Measurements from ENCODE around the gene SIPA1L3.

DNA sequence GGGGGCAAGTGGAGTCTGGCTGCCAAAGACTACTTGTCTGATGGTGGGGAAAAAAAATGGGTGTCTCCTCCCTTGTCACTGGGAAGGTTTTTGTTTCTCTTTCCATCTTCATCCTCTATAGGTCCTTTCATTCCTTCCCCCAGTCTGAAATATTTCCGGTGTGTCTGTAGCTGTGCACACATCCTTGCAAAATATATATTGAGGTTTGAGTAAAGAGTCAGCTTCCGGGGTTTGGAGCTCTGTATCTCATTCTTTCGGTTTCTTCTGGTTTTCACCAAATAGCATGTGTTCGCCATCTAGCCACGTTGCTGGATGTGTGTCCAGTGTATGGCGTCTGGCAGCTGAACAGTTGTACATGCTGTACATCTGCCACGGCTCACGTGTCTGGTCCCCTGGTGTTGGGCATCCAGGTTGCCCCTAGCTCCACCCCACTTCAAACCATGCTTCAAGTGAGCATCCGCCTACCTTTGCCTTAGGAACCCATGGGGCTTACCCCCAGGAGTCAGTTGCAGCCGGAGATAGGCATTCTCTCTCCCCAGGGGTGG is 142.2 kb downstream of the SIPA1L3 start:
- TF ChIP-seq, protein P1, sequence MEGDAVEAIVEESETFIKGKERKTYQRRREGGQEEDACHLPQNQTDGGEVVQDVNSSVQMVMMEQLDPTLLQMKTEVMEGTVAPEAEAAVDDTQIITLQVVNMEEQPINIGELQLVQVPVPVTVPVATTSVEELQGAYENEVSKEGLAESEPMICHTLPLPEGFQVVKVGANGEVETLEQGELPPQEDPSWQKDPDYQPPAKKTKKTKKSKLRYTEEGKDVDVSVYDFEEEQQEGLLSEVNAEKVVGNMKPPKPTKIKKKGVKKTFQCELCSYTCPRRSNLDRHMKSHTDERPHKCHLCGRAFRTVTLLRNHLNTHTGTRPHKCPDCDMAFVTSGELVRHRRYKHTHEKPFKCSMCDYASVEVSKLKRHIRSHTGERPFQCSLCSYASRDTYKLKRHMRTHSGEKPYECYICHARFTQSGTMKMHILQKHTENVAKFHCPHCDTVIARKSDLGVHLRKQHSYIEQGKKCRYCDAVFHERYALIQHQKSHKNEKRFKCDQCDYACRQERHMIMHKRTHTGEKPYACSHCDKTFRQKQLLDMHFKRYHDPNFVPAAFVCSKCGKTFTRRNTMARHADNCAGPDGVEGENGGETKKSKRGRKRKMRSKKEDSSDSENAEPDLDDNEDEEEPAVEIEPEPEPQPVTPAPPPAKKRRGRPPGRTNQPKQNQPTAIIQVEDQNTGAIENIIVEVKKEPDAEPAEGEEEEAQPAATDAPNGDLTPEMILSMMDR (IDR thresholded peaks at IDR 0.05; ENCODE audit: low read length): no peak
- TF ChIP-seq EZH2phosphoT487 (IDR thresholded peaks at IDR 0.05; ENCODE audit: low read length): no peak
- TF ChIP-seq EZH2 (optimal IDR thresholded peaks at IDR 0.05; ENCODE audit: low read depth, low read length): no peak
